GM21786 (cell line): ENCODE measurements around the gene LRP8.
A peak's percentile ranks its signal among the peaks of the same experiment; 100 is the strongest.
"Not testable (repeated sequence)": the region's sequence is repeated elsewhere in the genome, so short reads cannot be mapped to it uniquely, and the experiment has no call there.

ENCODE experiments used
- ATAC-seq: cut with Tn5 transposase; IDR thresholded peaks from one replicate; pipeline ENCODE4 v1.9.1; 2021; ENCODE audit not compliant: unreplicated experiment

LRP8 gene

DNA sequence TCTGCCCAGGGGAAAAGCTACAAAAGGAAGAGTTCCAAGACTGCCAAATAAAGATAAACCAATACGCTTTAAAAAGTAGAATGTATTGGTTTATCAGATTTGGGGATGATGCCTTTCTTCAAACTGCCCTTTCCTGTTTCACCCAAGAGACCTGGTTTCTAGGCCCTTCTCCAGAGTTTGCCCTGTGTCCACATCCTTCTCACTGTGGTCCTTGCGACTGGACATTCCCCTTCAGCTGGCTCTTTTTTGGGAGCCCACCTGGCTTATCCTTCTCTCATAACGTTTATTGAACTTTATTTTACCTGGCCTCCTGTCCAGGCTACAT lies 106.9 kb downstream of the LRP8 start:
- ATAC-seq = no peak

DNA sequence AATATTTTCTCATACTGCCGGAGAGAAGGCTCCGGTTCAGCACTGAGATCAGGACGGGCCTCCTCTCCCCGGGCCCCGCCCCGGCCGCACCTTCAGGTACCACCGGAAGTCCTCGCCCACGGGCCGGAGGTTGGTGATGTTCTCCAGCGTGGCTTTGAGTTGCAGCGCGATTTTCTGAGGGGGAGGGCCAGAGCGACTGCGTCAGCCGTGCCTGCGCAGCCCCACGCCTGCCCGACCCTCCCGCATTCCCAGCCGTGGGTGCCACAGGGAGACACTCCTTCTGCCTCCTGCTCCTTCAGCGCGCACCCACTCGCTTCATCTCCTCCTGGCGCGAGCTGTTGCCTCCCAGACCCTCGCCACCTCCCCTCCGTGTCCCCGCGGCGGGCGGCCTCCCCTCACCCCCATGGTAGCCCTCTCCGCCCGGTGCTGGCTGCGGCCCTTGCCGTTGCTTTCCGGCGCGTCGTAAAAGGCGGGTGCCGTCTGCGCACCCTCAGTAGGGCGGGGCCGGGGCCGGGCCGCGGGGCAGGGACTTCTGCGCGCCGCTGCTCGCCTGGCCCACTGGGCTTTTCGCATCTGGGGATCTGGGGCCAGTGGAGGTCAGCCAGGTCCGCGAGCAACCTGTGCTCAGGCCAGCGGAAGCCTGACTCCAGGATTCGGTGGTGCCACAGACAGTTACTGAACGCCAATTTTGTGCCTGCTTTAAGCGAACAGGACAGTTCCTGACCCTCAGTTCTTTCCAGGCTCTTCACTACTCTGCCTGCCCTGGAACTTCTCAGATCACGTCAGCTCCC lies 107.5 kb downstream of the LRP8 start, which contains the start of gene CZIB:
CZIB (minus strand) TSS at position 464 of the 791 bp plus-strand sequence; CDS start at position 405, 59 bp downstream.
- peak; percentile 88 for ATAC-seq

DNA sequence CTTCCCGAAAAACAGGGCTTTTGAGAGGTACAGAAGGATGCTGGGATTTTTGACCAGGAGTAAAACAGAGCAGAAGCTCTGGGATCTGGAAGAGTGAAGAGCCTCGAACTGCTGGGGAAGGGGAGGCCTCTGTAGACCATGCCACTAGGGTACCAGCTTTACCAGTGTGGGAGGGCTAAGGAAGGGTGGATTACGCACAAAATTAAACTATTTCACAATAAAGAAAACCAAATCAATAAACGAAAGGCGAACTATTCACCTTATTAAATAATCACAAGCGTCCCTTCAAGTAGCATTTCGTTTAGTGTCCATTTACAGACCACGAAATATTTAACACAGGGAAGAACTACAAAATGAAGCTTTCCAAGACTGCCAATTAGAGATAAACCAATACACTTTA lies 108.2 kb downstream of the LRP8 start:
- no peak for ATAC-seq

DNA sequence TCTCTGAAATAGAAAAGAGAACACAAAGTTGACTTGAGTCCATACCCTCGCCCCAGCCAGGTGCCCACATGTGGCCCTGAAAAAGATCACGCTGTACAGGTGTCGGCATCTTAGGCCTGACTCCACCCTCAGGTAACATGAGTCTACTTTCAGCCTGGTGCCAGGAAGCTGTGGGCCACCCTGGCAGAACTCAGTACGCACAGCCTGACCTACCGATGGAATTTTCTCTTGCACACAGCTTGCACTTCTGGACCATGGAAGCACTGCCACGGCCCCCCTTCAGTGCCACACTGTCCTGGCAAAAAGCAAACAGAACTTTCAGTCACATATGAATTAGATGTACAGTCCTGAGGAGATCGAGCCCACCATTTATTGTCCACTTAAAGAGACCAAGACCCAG lies 109.7 kb downstream of the LRP8 start:
- ATAC-seq = no peak

DNA sequence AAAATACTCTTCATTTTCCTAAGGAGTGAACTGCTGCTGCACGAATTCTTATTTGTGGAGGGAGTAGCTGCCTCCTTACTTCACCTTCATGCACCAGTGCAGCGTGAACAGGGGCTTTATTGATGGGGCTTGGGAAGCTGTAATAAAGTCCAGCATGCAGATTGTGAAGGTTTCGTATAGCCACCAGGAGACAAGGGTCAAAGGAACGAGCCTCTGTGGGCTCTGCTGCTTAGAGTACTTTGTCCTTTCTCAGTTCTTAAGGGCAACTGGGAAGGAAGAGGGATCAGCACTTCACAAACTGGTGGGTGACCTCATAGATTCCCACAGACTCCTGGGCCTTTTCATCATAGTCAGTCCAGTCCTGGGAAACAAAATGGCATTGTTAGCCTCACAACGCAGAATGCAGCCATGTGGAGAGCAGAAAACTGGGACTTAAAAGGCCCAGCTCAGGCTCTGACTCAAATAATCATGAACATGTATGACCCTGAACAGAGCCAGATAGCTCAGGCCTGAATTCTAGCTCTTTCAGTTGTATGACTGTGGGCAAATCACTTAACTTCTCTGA lies 113.4 kb downstream of the LRP8 start:
- no peak for ATAC-seq

DNA sequence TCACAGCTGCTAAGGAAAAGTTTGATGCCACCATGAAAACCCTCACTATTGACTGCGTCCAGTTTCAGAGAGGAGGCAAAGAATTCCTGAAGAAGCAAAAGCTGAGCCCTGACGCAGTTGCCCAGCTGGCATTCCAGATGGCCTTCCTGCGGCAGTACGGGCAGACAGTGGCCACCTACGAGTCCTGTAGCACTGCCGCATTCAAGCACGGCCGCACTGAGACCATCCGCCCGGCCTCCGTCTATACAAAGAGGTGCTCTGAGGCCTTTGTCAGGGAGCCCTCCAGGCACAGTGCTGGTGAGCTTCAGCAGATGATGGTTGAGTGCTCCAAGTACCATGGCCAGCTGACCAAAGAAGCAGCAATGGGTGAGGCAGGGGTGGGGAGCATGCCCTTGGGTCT lies 116.9 kb downstream of the LRP8 start:
- ATAC-seq = no peak

DNA sequence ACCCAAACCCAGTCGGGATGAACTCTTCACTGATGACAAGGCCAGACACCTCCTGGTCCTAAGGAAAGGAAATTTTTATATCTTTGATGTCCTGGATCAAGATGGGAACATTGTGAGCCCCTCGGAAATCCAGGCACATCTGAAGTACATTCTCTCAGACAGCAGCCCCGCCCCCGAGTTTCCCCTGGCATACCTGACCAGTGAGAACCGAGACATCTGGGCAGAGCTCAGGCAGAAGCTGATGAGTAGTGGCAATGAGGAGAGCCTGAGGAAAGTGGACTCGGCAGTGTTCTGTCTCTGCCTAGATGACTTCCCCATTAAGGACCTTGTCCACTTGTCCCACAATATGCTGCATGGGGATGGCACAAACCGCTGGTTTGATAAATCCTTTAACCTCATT lies 117.5 kb downstream of the LRP8 start:
- ATAC-seq = no peak

DNA sequence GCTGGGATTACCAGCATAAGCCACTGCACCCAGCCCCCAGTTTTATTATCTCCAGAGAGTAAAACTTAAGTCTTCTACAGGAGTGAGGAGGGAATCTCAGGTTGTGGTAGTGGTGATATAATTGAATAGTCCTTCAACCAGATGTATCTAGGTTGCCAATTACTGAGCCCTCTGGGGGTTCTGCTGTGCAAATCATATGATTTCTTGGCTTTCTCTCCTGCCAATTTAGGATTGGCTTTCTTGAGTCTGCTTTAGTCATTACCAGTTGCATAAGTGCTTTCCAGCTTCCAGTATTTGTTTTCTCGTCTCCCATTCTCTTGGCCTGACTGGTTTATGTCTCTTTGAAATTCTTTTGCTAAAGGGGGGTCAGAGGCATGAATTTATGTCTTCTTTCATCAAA lies 120.1 kb downstream of the LRP8 start:
- ATAC-seq = no peak

DNA sequence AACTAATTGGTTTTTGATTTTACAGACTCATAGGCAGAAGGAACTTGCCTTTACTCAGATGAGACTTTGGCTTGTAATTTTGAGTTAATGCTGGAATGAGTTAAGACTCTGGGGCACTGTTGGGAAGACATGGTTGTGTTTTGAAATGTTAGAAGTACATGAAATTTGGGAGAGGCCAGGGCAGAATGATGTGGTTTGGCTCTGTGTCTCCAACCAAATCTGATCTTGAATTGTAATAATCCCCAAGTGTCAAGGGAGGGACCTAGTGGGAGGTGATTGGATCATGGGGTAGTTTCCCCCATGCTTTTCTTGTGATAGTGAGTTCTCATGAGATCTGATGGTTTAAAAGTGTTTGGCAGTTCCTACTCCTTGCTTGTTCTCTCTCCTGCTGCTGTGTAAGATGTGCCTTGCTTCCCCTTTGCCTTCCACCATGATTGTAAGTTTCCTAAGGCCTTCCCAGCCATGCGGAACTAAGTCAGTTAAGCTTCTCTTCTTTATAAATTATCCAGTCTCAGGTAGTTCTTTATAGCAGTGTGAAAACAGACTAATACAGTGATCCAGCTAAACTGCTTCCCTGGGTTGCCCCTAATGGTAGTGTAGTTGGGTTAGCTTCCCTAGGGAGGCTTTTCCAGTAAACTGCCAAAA lies 121.0 kb downstream of the LRP8 start:
- ATAC-seq = no peak

DNA sequence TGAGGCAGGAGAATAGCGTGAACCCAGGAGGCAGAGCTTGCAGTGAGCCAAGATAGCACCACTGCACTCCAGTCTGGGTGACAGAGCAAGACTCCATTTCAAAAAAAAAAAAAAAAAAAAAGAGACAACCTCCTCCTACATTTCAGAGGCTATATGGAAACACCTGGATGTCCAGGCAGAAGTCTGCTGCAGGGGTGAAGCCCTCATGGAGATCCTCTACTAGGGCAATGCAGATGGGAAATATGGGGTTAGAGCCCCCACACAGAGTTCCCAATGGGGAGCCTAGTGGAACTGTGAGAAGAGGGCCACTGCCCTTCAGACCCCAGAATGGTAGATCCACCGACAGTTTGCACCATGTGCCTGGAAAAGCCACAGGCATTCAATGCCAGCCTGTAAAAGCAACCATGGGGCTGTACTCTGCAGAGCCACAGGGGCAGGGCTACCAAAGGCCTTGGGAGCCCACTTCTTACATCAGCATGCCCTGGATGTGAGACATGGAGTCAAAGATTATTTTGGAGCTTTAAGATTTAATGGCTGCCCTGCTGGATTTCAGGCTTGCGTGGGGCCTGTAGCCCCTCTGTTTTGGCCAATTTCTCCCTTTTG lies 121.7 kb downstream of the LRP8 start:
- ATAC-seq = not testable (repeated sequence)

DNA sequence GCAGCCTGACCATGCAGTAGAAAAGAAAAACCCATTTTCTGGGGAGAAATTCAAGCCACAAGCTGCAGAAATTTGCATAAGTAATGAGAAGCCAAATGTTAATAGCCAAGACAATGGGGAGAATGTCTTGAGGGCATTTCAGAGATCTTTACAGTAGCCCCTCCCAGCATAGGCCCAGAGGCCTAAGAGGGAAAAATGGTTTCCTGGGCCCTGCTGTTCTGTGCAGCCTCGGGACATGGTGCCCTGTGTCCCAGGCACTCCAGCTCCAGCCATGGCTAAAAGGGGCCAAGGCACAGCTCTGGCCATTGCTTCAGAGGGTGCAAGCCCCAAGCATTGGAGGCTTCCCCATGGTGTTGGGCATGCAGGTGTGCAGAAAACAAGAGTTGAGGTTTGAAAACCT lies 122.4 kb downstream of the LRP8 start:
- not testable (repeated sequence) for ATAC-seq

DNA sequence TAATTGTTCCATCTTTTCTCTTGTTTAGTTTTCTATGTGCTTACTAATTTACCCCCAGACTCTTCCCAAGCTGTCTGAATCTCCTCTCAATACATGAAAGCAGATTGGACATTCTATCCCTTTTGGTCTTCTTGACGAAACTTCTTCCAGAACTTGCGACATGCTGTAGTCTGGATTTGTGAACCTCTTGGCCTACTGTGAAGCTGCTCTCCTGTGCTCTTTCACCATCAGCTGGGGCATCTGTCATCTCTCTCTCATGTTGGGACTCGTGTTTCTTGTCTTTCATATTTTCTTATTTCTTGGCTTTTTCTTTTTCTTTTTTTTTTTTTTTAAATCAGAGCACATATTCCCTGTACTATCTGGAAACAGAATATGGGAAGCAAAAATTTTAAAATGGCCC lies 124.4 kb downstream of the LRP8 start:
- ATAC-seq = no peak

DNA sequence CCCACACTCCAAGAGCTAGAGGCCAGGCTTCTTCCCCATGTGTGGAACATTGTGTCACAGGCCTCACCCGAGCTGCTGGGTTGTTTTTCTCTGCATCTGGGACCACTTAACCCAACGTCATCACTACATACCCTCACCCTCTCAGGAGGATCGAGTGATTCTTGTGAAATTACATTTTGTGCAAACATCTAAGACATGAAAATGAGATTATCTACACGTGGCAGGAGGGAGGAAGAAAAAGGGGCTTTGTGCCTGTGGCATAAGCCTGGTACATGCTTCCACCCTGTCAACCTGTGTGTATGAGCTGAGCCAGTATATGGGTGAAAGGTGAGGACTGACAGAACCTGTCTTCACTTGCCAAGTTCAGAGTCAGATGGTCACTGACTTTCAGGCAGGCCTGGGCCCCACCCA lies 129.6 kb downstream of the LRP8 start:
- ATAC-seq = no peak

DNA sequence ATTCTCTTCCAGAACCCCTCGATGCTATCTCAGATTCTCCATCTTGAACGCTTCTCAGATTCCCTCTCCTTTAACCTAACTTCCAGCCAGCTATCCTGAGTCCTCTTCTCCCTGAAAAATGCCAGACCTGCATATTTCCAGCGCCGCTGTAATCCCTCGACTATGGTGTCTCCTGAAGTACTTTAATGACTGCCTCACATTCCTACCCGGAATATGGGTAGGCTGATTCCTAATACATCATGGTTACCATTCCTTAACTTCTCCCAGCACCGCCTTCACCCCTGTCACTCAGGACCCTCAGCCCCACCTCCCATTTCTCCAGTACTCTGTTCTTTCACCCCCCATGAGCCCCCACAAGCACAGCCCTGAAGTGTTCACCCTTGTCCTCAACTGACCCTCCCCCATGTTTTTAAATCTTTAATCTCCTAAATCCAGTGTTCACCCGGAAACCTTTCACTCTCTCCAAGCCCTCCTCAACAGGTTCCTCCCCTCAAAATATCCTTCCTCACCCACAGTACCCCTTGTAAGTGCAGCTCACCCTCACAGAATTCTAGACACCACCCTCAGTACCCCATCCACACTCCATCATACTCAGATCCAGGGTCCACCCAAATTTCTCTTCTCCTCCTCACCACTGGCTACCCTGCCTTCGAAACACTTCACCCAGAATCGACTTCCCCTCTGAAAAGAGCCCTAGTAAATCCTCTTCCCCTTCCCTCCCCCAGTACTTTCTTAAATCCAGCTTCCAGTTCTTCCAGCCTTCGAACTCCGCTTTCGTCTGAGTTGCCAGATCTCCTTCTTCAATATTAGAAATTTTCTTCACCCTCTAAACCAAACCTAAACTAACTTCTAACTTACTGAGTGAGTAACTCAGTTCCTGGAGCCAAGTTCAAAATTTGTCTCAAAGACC lies 130.3 kb downstream of the LRP8 start:
- no peak for ATAC-seq

DNA sequence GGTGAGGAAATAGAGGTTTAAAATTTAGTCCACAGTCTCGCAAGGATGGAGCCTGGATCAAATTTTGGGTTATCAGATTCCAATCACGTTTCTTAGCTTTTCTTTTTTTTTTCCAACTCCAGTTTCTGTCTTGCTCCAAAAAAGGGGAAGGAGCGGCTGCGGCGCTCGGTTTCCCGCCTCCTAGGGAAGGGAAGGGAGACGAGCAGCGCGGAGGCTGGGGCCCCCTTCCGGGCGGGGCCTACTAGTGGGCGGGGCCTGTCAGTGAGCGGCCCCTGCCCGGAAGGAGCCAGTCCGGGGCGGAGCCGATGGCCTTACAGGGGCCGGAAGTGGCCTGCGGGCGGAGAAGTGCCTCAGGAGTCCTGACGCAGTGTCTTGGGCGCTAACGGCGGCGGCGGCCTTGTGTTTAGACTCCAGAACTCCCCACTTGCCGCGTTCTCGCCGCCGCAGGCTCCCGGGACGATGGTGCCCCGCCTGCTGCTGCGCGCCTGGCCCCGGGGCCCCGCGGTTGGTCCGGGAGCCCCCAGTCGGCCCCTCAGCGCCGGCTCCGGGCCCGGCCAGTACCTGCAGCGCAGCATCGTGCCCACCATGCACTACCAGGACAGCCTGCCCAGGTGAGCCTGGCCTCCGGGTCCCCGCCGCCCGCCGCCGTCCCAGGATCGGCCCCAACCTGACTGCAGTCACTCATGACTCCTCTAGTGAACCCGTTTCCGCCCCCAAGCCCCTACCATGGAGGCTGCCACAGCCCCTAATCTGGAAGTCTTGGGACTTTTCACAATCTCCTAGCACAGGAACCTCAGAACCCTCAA lies 131.2 kb downstream of the LRP8 start, which contains the start of gene CPT2:
CPT2 (plus strand) TSS at position 340 of the 806 bp plus-strand sequence; CDS start at position 460, 120 bp downstream.
- ATAC-seq = peak; percentile 99

DNA sequence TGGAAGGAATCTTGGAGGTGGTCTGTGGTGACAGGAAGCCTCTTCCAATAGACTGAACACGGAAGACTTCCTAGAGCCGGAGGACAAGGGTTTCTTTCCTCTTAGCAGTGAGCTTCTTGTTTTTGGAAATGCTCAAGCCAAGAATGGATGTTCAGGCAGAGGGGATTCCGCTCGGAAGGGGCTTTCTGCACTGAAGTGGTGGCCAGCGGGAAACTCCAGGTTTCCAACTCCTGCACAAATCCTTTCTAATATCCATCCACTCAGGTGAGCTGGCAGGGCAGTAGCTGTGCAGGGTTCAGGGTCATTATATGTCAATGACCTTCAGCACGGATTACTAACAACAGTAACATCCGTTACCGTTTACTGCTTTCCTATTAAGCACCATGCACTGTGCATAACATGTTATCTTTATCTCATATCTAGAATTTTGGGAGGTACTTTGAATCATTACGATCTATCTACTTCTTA lies 131.8 kb downstream of the LRP8 start:
- ATAC-seq = peak; percentile 1

DNA sequence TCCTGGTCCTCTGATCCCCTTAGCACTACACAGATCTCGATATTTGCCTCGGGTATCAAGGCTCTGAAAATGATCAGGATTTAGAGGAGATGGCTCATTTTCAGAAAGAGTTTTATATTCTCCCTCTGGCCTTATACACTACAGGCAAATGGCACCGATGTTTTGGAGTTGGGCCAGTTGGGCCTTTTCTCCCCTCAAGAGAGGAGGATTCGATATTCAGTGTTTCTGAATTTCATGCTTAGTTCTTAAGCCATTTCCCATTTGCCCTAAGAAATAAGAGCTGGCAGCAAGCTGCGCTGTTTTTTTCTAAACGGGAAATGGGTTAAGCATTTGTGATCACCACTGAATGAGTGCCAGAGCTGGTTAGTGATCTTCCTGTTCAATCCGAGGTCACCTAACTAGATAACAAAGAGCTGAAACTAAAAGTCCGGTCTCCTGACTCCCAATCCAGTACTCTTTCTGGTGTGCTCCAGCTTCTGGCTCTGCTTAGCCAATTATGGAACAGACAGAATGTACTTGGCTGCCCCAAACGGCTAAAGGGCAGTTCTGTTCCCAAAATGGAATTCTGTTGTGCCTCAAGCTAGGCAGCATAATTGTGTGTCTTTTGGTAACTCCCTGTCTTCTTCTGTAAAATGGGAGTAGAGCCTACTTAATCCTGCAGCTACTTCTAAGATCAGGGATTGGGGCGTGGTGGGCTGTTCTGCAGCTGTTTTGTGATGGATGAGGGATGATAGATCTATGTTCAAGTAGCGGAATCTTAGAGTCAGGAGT lies 132.4 kb downstream of the LRP8 start:
- no peak for ATAC-seq
